ENCODE results near the gene ZFYVE9.

DNA sequence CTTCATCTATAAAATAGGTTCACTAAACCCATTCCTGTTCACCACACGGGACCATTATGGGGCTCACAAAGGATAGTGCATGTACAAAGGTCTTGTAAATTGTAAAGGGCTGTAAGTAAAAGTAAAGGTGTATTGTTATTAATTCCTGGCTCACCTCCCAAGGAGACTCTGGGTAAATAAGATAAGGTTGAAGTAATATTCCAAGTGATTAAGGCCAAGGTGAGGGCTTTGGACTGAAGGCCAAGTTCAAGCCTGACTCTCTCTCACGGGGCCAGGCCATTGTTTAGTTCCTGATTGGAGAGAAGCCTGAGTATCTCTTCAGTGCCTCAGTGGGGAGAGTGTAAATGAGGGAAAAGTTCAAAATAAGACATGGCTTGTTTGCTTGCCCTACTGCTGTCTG lies 19.5 kb upstream of the ZFYVE9 start:
- TF ChIP-seq, protein P1, sequence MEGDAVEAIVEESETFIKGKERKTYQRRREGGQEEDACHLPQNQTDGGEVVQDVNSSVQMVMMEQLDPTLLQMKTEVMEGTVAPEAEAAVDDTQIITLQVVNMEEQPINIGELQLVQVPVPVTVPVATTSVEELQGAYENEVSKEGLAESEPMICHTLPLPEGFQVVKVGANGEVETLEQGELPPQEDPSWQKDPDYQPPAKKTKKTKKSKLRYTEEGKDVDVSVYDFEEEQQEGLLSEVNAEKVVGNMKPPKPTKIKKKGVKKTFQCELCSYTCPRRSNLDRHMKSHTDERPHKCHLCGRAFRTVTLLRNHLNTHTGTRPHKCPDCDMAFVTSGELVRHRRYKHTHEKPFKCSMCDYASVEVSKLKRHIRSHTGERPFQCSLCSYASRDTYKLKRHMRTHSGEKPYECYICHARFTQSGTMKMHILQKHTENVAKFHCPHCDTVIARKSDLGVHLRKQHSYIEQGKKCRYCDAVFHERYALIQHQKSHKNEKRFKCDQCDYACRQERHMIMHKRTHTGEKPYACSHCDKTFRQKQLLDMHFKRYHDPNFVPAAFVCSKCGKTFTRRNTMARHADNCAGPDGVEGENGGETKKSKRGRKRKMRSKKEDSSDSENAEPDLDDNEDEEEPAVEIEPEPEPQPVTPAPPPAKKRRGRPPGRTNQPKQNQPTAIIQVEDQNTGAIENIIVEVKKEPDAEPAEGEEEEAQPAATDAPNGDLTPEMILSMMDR (IDR thresholded peaks at IDR 0.05): no peak
- TF ChIP-seq EP300 (IDR thresholded peaks at IDR 0.05): no peak
